Loucy (cell line): ENCODE measurements around the gene GRIP2.

Experiments
- H2AFZ ChIP-seq: fragments of 200-600 bp; sonication (generic); 2 replicates; pipeline ENCODE4 v1.6.0; 2016; ENCODE audit warnings: antibody characterized with exemption, mild to moderate bottlenecking, low read length, moderate library complexity
- H3F3A ChIP-seq: fragments of 200-600 bp; 2 replicates; pipeline ENCODE4 v1.6.0; 2016; ENCODE audit warnings: antibody characterized with exemption, low read depth, mild to moderate bottlenecking
- H3K27me3 ChIP-seq: fragments of 200-600 bp; sonication (generic); 2 replicates; pipeline ENCODE4 v1.6.1; 2014; ENCODE audit warnings: low read length, mild to moderate bottlenecking; ENCODE audit not compliant: insufficient read depth, poor library complexity, severe bottlenecking
- H3K36me3 ChIP-seq: fragments of 200-600 bp; sonication (generic); 2 replicates; pipeline ENCODE4 v1.6.1; 2016; ENCODE audit warnings: low read length; ENCODE audit not compliant: insufficient read depth
- H3K4me1 ChIP-seq: fragments of 200-600 bp; sonication (generic); 2 replicates; pipeline ENCODE4 v1.5.1; 2014; ENCODE audit warnings: low read length, mild to moderate bottlenecking; ENCODE audit not compliant: insufficient read depth, poor library complexity, severe bottlenecking
- H3K4me2 ChIP-seq: fragments of 200-600 bp; sonication (generic); 2 replicates; pipeline ENCODE4 v1.6.0; 2014; ENCODE audit warnings: antibody characterized with exemption, low read length, low read depth, mild to moderate bottlenecking; ENCODE audit not compliant: poor library complexity, severe bottlenecking
- H3K4me3 ChIP-seq: fragments of 200-600 bp; sonication (generic); 2 replicates; pipeline ENCODE4 v1.5.1; 2014; ENCODE audit warnings: low read length, mild to moderate bottlenecking, mixed read lengths; ENCODE audit not compliant: poor library complexity, severe bottlenecking
- H3K79me2 ChIP-seq: fragments of 200-600 bp; sonication (generic); 2 replicates; pipeline ENCODE4 v1.6.1; 2014; ENCODE audit warnings: low read length; ENCODE audit not compliant: insufficient read depth
- H3K9ac ChIP-seq: fragments of 200-600 bp; sonication (generic); 2 replicates; pipeline ENCODE4 v1.6.0; 2014; ENCODE audit warnings: mild to moderate bottlenecking, low read depth, low read length, moderate library complexity; ENCODE audit not compliant: poor library complexity, severe bottlenecking
- H3K9me2 ChIP-seq: fragments of 200-600 bp; sonication (generic); replicated peaks from 2 replicates; pipeline ENCODE4 v1.6.1; 2016; ENCODE audit warnings: low read depth, low read length, mixed read lengths
- H3K9me3 ChIP-seq: fragments of 200-600 bp; sonication (generic); 2 replicates; pipeline ENCODE4 v1.6.1; 2014; ENCODE audit warnings: mild to moderate bottlenecking, antibody characterized with exemption, low read length, low read depth; ENCODE audit not compliant: insufficient read depth
- H4K20me1 ChIP-seq: fragments of 200-600 bp; sonication (generic); 2 replicates; pipeline ENCODE4 v1.6.0; 2014; ENCODE audit warnings: antibody characterized with exemption, low read length, mild to moderate bottlenecking; ENCODE audit not compliant: insufficient read depth, poor library complexity, severe bottlenecking
- CTCF ChIP-seq: fragments of 200-600 bp; sonication (generic); conservative IDR thresholded peaks from 2 replicates; pipeline ENCODE4 v1.5.1; 2014; ENCODE audit warnings: mild to moderate bottlenecking, antibody characterized with exemption, low read length
- EZH2phosphoT487 ChIP-seq: fragments of 200-600 bp; IDR thresholded peaks from 2 replicates; pipeline ENCODE4 v1.6.1; 2018; ENCODE audit warnings: antibody characterized with exemption, mild to moderate bottlenecking, moderate library complexity, borderline replicate concordance

The GRIP2 gene

DNA sequence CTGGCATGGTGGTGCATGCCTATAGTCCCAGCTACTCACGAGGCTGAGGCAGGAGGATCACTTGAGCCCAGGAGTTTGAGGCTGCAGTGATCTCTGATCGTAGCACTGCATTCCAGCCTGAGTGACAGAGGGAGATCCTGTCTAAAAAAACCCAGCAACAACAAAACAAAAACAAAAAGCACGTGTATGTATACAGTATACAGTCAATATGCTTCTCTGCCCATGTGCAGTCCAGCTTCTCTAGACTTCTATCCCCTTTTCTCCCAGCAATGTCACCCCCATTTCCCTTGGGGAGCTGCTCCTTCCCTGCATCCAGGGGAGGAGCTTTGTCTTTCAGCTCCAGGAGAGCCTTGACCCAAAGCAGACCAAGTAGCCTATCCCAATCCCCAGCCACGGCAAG is 20.0 kb upstream of the GRIP2 start:
- Histone ChIP-seq H4K20me1 (no peaks in the 10 kb centered on the region), H3K79me2 (no peaks in the 10 kb centered on the region), H3K9me3 (no peaks in the 10 kb centered on the region), H3K9me2 (no peaks in the 10 kb centered on the region), H3K4me1 (no peaks in the 10 kb centered on the region), H3F3A (no peaks in the 10 kb centered on the region), H3K4me2 (no peak overlapping the region), H3K9ac (no peak overlapping the region), H2AFZ (no peak overlapping the region), H3K27me3 (no peaks in the 10 kb centered on the region), H3K36me3 (no peaks in the 10 kb centered on the region), H3K4me3 (no peak overlapping the region)
- no peak for TF ChIP-seq EZH2phosphoT487
- TF ChIP-seq CTCF = no peak

DNA sequence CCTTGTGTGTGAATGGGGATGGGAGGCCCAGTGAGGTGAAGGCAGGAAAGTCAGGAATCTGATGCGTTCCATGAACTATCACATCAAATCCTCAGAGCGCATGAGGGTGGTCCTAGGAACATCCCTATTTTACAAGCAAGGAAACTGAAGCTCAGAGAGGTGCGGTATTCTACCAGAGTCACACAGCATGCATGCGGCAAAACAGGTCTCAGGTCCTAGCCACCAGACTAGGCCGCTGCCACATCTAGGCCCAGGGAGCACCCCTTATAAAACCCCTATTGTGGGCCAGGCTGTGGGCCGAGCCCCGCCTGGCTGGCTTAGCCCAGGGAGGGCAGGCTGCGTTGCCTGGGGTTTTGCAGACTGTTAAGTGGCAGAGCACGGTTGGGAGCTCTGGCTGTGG is 17.9 kb upstream of the GRIP2 start:
- H3K9me2 ChIP-seq = no peaks in the 10 kb centered on the region
- H4K20me1 ChIP-seq = no peaks in the 10 kb centered on the region
- no peaks in the 10 kb centered on the region for H3K27me3 ChIP-seq
- no peak overlapping the region for H3K4me3 ChIP-seq
- H2AFZ ChIP-seq = no peak overlapping the region
- no peaks in the 10 kb centered on the region for H3F3A ChIP-seq
- no peak for TF ChIP-seq EZH2phosphoT487
- no peak for TF ChIP-seq CTCF
- no peak overlapping the region for H3K4me2 ChIP-seq
- H3K36me3 ChIP-seq = no peaks in the 10 kb centered on the region
- no peaks in the 10 kb centered on the region for H3K4me1 ChIP-seq
- H3K79me2 ChIP-seq = no peaks in the 10 kb centered on the region
- H3K9me3 ChIP-seq = no peaks in the 10 kb centered on the region
- no peak overlapping the region for H3K9ac ChIP-seq

DNA sequence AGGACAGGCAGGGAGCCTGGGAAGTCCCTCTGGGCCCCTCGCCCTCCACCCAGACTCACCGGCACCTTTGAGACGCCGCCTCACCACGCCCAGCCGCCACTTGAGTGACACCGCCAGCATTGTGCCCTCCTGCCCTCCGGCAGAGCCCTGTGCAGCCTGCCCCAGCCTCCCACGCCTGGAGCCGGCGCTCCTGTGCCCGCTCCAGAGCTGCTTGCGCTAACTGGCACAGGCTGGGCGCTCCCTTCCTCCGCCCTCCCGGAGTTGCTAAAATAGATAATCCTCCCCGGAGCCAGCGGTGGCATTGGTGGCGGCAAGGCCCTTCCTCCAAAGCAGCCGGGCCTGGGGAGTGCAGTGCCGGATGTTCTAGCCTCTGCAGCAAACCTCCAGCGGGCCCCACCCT is 15.7 kb upstream of the GRIP2 start:
- no peaks in the 10 kb centered on the region for H3K79me2 ChIP-seq
- H3K4me2 ChIP-seq = no peak overlapping the region
- H3K9me2 ChIP-seq = no peaks in the 10 kb centered on the region
- TF ChIP-seq EZH2phosphoT487 (no peak), CTCF (no peak)
- H3F3A ChIP-seq = no peaks in the 10 kb centered on the region
- H2AFZ ChIP-seq = no peak overlapping the region
- H4K20me1 ChIP-seq = no peaks in the 10 kb centered on the region
- no peaks in the 10 kb centered on the region for H3K36me3 ChIP-seq
- H3K4me3 ChIP-seq = no peak overlapping the region
- H3K9me3 ChIP-seq = no peaks in the 10 kb centered on the region
- H3K4me1 ChIP-seq = no peaks in the 10 kb centered on the region
- H3K9ac ChIP-seq = no peak overlapping the region
- no peaks in the 10 kb centered on the region for H3K27me3 ChIP-seq
